NCI-H446 (cell line): ENCODE results near the gene AJAP1.

Experiments used
- DNase-seq, 2 experiments: peaks; one replicate each; lab custom pipeline; 2025; lab: John Stamatoyannopoulos, UW

AJAP1 gene

DNA sequence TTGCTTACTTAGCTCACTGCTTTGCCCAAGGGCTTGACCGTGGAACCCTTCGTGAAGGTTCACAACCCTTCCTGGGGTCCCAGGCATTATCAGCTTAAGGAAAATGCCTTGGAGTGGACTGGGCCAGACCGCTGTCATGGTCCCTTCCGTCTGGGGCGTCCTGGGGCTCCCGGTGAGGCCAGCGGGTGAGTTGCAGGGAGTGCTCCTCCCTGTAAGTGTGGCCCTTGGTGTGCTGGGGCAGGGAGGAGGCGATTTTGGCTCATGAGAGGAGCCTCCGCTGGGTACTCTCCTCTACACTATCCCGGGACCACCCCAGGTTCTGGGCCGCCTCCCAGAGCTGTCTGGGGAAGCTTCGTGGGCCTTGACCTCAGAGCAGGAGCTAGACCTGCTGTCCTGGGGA is 48.1 kb downstream of the AJAP1 start:
- DNase-seq, result no peak

DNA sequence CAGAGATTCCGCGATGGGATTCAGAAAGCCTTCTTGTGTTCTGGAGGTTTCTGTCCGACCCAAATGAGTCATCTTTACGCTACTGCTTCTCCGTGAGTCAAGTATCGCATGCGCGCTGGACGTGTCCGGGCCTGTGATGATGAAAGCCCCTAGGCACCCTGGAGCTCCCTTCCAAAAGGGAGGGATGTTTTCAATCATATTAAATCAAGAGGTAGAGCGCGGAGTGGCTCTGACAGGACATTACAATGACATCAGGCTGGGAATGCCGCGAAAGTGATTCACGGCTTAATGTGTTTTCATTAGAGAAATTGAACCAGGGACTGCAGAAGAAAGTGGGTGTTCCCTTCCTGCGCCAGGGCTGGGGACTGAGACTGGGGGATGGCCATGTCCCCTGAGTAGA is 48.5 kb downstream of the AJAP1 start:
- DNase-seq, result no peak

DNA sequence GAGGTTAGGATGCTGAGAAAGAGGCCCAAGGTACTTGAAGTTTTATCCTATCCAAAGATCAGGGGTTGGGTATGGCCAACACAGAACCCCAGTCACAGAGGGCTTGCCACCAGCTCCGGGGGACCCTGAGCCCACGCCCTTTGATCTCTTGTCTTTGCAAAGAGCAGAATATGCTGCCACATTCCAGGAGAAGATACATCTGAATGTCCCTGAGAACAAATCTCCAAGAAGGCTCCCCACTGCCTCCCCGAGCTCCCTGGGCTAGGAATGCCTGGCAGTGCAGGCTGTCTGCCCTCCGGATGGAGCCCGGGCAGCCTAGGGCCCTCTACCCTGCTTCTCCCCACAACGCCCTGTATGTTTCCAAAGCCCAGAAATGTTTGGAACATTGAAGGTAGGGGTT is 49.2 kb downstream of the AJAP1 start:
- no peak for DNase-seq

DNA sequence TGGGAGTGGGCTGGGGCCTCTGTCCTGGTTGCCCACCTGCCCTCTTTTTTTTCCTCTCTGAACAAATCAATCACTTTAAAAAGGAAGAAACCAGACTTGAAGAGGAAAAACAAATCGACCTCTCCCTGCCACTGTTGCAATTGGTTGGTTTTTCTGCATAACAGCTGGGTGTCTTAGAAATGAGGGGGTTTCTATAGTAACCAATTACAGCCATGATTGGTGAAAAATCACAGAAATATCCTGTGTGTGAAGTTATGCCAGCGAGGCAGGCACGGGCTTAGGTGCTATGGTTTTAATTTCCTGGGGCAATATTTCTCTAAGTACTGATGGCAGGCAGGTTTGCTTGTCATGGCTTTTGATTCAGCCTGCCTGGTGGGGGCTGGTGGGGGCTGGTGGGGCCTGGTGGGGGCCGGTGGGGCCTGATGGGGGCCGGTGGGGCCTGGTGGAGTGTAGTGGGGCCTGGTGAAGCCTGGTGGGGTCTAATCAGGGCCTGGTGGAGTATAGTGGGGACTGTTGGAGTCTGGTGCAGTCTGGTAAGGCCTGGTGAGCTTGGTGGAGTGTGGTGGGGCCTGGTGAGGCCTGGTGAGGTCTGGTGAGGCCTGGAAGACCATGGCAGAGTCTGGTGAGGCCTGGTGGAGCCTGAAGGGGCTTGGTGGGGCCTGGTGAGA is 54.6 kb downstream of the AJAP1 start:
- no peak for DNase-seq

GRCh38 chr1:4709641-4710040 is 55.2 kb downstream of the AJAP1 start:
- no peak for DNase-seq

DNA sequence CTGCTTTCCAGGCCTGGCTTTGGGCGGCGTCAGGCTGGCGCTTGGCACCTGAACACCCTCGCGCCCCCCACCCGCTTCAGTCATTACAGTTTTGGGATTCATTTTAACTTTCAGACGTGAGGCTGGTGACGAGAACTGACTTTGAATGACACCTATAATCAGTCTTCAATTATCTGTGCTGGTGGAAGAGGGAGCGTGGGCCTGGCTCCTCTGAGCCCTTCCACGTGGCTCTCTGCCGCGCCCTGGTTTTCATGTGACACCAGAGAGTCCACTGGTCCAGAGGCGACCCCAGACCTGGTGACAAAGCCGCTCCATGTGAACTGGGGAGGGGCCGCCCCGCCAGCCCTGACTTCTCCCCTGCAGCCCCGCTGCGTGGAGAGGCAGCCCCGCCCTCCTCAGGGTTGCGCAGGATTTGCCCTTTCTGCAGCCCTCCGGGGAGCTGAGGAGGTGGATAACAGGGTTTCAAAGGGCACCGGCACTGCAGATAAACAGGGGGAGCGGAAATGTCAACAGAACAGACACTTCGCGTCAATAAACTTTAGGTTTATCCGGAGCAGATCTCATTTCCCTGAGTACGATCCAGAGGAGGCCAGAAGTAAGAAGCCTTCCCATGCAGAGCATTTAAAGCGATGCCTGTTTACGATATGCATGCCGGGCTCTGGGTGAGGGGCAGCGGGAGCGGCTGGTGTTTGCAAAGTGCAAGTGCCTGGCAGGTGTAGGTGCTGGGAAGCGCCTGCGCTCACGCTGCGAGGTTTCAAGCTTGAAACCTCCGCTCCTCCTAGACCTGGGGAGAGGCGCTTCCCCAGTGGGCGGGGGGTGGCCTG is 56.4 kb downstream of the AJAP1 start:
- no peak for DNase-seq

DNA sequence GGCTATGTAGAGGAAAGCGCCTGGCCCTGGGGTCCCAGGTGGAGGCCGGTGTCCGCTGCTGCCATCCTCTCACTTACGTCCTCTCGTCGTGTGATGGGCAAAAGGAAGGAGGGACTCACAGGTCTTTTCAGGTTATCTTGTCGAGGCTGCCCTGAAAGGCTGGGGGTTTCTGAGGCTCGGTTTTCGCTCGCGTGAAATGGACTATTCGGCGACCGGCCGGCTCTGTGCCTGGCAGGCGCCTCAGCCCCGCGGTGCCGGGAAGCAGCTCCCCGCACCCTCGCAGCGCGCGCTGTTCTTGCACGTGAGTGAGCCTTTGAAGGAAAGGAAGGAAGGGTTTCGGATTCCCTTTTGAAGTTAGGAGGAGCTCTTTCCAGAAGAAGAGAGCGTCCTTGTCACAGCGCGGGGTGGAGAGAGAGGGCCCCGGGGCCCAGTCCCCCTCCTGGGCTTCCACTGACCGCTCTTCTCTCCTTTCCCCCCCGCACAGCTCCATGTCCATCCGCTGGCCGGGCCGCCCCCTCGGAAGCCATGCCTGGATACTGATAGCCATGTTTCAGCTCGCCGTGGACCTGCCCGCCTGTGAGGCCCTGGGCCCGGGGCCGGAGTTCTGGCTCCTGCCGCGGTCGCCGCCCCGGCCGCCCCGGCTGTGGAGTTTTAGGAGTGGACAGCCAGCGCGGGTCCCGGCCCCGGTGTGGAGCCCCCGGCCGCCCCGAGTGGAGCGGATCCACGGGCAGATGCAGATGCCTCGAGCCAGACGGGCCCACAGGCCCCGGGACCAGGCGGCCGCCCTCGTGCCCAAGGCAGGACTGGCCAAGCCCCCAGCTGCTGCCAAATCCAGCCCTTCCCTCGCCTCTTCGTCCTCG is 57.2 kb downstream of the AJAP1 start:
- no peak for DNase-seq

DNA sequence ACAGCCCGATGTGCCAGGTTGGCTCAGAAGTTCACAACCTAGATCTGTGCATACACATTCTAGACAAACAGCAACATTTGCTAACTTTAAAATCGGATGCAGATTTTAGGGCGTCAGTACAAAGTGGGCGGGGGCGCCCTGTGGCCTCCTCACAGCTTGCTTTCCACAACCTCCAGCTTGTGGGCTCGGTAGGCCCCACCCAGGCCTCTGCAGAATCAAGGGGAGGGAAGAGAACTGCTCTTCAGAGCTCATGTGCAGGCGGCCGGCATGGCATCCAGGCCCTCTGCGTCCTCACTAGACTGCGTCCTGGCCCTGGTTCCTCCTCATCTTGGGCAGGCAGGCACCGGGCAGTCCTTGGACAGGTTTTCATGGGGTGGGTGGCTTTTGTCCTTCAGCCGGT is 59.3 kb downstream of the AJAP1 start:
- no peak for DNase-seq

- no peak for DNase-seq
Measured at GRCh38 chr1:4716406-4716805, 62.0 kb downstream of the AJAP1 start.

- no peak for DNase-seq
Measured at GRCh38 chr1:4718071-4718470, 63.7 kb downstream of the AJAP1 start.

DNA sequence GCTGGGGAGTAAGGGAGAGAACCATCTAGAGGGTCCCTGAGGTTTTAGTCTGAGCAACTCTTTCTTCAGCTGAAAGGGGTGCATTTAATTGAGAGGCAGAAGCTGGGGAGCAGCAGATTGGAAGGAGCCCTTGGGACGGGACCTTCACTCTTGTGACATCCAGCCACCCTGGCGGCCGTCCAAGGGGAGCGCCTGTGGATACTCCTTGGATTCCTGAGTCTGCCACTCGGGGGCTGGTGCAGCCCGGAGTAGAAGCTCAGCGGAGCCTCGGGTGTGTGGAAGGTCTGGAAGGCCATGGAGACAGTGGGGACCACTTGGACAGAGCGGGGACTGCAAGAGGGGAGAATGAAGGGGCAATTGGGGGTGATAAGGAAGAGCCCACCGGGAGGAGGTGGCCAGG is 68.7 kb downstream of the AJAP1 start:
- DNase-seq, result no peak

DNA sequence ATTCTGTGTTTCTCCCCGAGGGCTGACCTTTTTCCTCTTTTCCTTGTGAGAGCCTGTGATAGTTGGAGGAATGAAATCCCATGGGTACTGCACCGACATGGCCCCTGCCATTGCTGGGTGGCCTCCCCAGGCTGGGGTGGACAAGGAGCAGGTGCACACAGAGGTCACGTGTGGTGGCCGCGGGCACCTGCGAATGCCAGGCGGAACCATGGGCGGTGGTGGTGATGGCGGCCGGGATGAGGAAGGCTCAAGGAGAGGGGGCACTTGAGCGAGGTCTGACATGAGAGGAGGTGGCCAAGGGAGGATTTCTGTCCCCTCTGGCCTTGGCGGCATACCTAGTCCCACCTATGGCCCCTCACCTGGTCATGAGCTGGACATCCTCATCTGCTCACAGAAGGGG is 69.6 kb downstream of the AJAP1 start:
- DNase-seq, result no peak

DNA sequence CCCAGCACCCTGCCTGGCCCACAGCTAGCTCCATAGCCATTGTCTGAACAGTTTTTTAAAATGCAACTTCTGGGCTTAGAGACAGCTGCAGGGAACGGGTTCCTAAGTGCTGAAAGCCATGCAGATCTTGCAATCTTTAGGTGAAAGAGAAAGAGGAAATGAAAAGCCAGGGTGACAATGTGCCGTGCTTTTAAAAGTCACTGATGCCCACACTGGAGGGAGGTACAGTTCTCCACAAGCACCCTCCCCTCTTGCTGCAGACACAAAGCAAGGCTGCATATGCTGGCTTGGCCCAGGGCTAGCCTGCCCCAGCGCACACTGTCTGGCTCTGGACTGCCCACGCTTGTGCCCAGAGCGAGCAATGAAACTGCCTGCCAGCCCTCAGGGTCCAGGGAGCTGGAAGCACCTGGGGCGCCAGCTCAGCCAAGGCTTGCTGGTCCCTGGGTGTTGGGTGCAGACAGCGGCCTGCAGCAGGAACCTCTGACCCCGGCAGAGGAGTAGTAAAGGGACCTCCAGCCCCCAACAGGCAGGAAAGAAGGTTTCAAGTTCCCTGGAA is 70.4 kb downstream of the AJAP1 start:
- no peak for DNase-seq

GRCh38 chr1:4725416-4725815 is 71.0 kb downstream of the AJAP1 start:
- no peak for DNase-seq

- no peak for DNase-seq
Measured at GRCh38 chr1:4726620-4727341, 72.4 kb downstream of the AJAP1 start.

DNA sequence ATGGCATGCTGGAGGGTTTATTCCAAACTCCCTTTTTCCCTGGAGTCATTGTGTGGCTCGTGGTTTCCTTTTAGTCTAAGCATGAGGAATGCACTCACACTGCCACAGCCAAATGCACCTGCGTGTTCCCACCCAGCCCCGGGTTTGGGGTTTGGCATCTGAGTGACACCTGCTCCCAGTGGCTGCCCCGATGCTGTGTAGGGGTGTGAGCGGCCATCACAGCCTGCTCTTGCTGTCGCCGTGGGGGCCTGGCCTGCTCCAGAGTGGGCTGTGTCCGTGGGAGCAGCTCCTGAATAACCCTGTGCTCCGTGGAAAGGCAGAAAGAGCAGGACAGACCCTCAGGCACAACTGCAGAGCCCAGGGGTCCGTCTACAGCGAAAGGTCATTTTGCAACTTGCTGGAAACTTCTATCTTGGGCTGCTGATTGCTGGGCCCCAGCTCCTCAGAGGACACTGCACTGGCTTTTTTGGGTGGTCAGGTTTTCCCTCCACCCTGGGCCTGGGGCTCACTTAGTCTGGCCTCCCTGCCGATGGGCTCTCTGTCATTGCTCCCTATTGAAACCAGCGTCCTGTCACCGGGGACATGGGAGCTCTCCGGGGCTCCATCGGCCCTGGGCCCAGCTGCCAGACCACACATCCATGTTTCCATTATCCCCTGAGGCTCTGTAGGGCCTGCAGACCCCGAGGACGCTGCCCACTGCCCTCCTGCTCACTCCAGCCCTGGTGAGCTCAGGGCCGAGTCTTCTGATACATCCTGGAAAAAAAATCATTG is 74.1 kb downstream of the AJAP1 start:
- DNase-seq, result no peak

DNA sequence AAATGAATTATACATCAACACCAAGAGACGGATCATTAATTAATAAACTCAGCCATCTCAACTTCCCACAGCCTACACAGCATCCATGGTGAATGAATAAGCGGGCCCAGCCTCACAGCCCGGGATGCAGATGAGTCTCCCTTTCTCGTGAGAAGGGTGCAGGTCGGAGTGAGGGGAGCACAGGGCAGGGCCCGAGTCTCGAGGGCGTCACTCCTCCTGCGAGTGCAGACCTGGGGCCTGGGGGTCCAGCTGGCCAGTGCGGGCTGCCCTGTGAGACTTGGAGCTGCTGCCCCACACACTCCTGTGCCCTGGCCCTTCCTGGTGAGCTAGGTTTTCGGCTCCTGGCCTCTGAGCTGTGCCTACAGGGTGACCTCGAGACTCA is 74.7 kb downstream of the AJAP1 start:
- no peak for DNase-seq

DNA sequence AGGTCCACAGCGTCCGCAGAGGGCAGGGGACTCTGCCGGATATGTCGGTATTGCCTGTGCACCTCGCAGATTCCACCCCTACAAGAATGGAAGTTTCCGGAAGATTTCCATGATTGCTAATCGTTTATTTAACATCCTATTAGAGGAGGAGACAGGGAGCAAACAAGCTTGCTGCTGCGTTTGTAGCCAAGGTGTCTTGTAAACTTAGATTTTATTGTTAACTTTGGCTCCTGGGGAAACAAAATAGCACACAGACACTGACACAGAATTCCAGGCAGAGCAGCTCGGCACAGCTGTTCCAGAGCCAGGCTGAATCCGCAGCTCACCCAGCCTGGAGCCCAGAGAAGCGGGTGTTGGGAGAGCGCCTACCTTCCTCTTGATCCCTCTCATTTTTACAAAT is 75.7 kb downstream of the AJAP1 start:
- no peak for DNase-seq

- DNase-seq, result no peak
Measured at GRCh38 chr1:4733446-4734177, 79.2 kb downstream of the AJAP1 start.

DNA sequence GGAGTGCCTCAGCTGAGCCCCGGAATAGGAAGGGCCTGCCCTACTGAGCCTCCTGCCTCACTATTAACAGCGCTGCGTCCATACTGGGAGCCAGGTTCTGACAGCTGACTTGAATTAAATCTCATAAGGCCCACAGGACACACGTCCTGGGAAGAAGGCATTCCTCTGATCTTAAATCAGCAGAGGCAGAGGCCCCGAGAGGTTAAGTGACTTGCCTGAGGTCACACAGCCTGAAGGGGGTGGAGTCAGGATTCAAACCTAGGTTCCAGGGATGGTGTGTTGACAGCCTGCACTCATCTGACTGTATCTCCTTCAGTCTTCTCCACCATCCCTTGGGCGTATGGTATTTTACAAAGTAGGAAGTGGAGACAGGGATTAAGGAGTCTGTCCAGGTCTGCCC is 79.8 kb downstream of the AJAP1 start:
- DNase-seq, result no peak
